H1 (cell line): ENCODE measurements around the gene ARMC9. TPM values are rescaled to one million over a fixed set of nuclear protein-coding genes. Genes with fewer than 3 reads are reported as not detected.

Experiments
- CTCF ChIA-PET: fragments of 300-600 bp; sonication (Branson Sonifier 250); formaldehyde crosslinking; loops from one replicate; lab custom pipeline; 2021; ENCODE audit not compliant: partially characterized antibody; lab: Charles Lee
- POLR2A ChIA-PET: fragments of 300-600 bp; sonication (Branson Sonifier 250); formaldehyde crosslinking; loops from one replicate; lab custom pipeline; 2021; ENCODE audit warnings: inconsistent platforms; ENCODE audit not compliant: partially characterized antibody; lab: Charles Lee
- DNase-seq, 2 experiments: peaks; one replicate each; pipeline versions ENCODE4 v3.0.0 to v3.0.0-alpha.2; 2010 to 2022; ENCODE audit warnings: low spot score in 2 of 2, low read depth in 1 of 2, mixed read lengths in 1 of 2
- FAIRE-seq: peaks from 2 replicates; lab custom pipeline; 2011; peaks lifted over from hg19 to GRCh38; lab: Jason Lieb, UNC
- H2AFZ ChIP-seq: 2 replicates; pipeline ENCODE4 v1.8.1; 2012; ENCODE audit warnings: low read length, inconsistent platforms
- H2AK5ac ChIP-seq: 2 replicates; pipeline ENCODE4 v1.6.1; 2013; ENCODE audit warnings: low read depth, low read length
- H2BK120ac ChIP-seq: replicated peaks from 2 replicates; pipeline ENCODE3; 2013; ENCODE audit warnings: low read depth, low read length, inconsistent platforms
- H2BK12ac ChIP-seq: 2 replicates; pipeline ENCODE4 v1.6.1; 2013; ENCODE audit warnings: low read depth, low read length
- H2BK15ac ChIP-seq: 2 replicates; pipeline ENCODE4 v1.6.1; 2013; ENCODE audit warnings: low read length
- H2BK20ac ChIP-seq: 2 replicates; pipeline ENCODE4 v1.6.1; 2013; ENCODE audit warnings: low read length
- H2BK5ac ChIP-seq: 2 replicates; pipeline ENCODE4 v1.6.1; 2013; ENCODE audit warnings: low read depth, low read length
- H3K14ac ChIP-seq: 2 replicates; pipeline ENCODE4 v1.6.1; 2013; ENCODE audit warnings: inconsistent platforms; ENCODE audit not compliant: insufficient read length
- H3K18ac ChIP-seq: 2 replicates; pipeline ENCODE4 v1.6.1; 2013; ENCODE audit warnings: low read length; ENCODE audit errors: extremely low read depth
- H3K23ac ChIP-seq: 2 replicates; pipeline ENCODE4 v1.6.1; 2013; ENCODE audit warnings: inconsistent platforms; ENCODE audit not compliant: insufficient read length
- H3K23me2 ChIP-seq: 2 replicates; pipeline ENCODE4 v1.6.1; 2013; ENCODE audit warnings: low read depth, low read length
- H3K27ac ChIP-seq: 2 replicates; pipeline ENCODE4 v1.6.1; 2011; ENCODE audit warnings: low read depth, low read length, inconsistent platforms
- H3K27me3 ChIP-seq, 4 experiments: replicated peaks in 1 of 4; 1 replicate in 1 of 4; 2 replicates in 3 of 4; pipeline versions ENCODE4 v1.6.1 to v1.8.1; 2011 to 2013; ENCODE audit warnings: low read length in 3 of 4, mild to moderate bottlenecking in 3 of 4, inconsistent platforms in 2 of 4, mixed read lengths in 2 of 4, moderate library complexity in 1 of 4; ENCODE audit not compliant: control insufficient read depth in 3 of 4, insufficient read depth in 3 of 4; ENCODE audit errors: extremely low read depth in 1 of 4
- H3K36me3 ChIP-seq, 4 experiments: 2 replicates each; pipeline versions ENCODE4 v1.6.1 to v1.8.1; 2011 to 2013; ENCODE audit warnings: mild to moderate bottlenecking in 4 of 4, low read length in 3 of 4, moderate library complexity in 2 of 4, control low read depth in 1 of 4, inconsistent platforms in 1 of 4; ENCODE audit not compliant: insufficient read depth in 4 of 4, control insufficient read depth in 2 of 4
- H3K4ac ChIP-seq: replicated peaks from 2 replicates; pipeline ENCODE3; 2013; ENCODE audit warnings: low read length, low read depth, mixed read lengths, inconsistent platforms; ENCODE audit not compliant: insufficient read length
- H3K4me1 ChIP-seq, 4 experiments: replicated peaks in 1 of 4; 1 replicate in 1 of 4; 2 replicates in 3 of 4; pipeline versions ENCODE4 v1.6.1 to v1.8.1; 2011 to 2013; ENCODE audit warnings: low read length in 3 of 4, inconsistent platforms in 2 of 4, mixed read lengths in 1 of 4; ENCODE audit not compliant: insufficient read depth in 4 of 4, control insufficient read depth in 3 of 4
- H3K4me2 ChIP-seq, 2 experiments: 2 replicates each; pipeline versions ENCODE4 v1.6.1 to v1.8.1; 2011 to 2013; ENCODE audit warnings: low read depth in 2 of 2, low read length in 2 of 2, control low read depth in 1 of 2, inconsistent platforms in 1 of 2, mild to moderate bottlenecking in 1 of 2; ENCODE audit not compliant: insufficient read depth in 1 of 2
- H3K4me3 ChIP-seq, 4 experiments: fragments of 200-600, 300-600 bp in 1 of 4; sonication (generic), shearing (Covaris generic), sonication (Bioruptor Twin) in 1 of 4; 2 replicates each; pipeline versions ENCODE4 v1.5.1 to v1.8.1; 2011 to 2016; ENCODE audit warnings: low read length in 4 of 4, low read depth in 3 of 4, control low read depth in 2 of 4, inconsistent platforms in 2 of 4, mild to moderate bottlenecking in 2 of 4, mixed read lengths in 1 of 4, moderate library complexity in 1 of 4; ENCODE audit not compliant: insufficient read depth in 2 of 4; ENCODE audit errors: extremely low read depth in 1 of 4
- H3K56ac ChIP-seq: replicated peaks from 2 replicates; pipeline ENCODE3; 2013; ENCODE audit warnings: low read depth, mild to moderate bottlenecking, mixed read lengths, low read length, inconsistent platforms; ENCODE audit not compliant: insufficient read length
- H3K79me1 ChIP-seq: 2 replicates; pipeline ENCODE4 v1.6.1; 2013; ENCODE audit warnings: low read depth, low read length, control low read depth
- H3K79me2 ChIP-seq, 2 experiments: 2 replicates each; pipeline versions ENCODE4 v1.6.1 to v1.8.1; 2012 to 2013; ENCODE audit warnings: low read length in 2 of 2, mild to moderate bottlenecking in 2 of 2, inconsistent platforms in 1 of 2; ENCODE audit not compliant: insufficient read depth in 2 of 2, control insufficient read depth in 1 of 2
- H3K9ac ChIP-seq, 4 experiments: replicated peaks in 1 of 4; 1 replicate in 1 of 4; 2 replicates in 3 of 4; pipeline versions ENCODE4 v1.6.1 to v1.8.1; 2011 to 2013; ENCODE audit warnings: low read depth in 3 of 4, low read length in 3 of 4, control low read depth in 2 of 4, mild to moderate bottlenecking in 2 of 4, moderate library complexity in 2 of 4, inconsistent platforms in 1 of 4; ENCODE audit errors: extremely low read depth in 1 of 4
- H3K9me3 ChIP-seq, 2 experiments: 2 replicates each; pipeline versions ENCODE4 v1.6.1 to v1.8.1; 2012 to 2013; ENCODE audit warnings: mild to moderate bottlenecking in 2 of 2, moderate library complexity in 2 of 2, control low read depth in 1 of 2, inconsistent platforms in 1 of 2, low read depth in 1 of 2, low read length in 1 of 2, mixed read lengths in 1 of 2; ENCODE audit not compliant: insufficient read depth in 2 of 2
- H4K20me1 ChIP-seq, 2 experiments: replicated peaks in 1 of 2; 2 replicates each; pipeline versions ENCODE3 to v1.8.1; 2011 to 2013; ENCODE audit warnings: inconsistent platforms in 2 of 2, low read length in 2 of 2, mild to moderate bottlenecking in 1 of 2; ENCODE audit not compliant: insufficient read depth in 2 of 2, control insufficient read depth in 1 of 2
- H4K5ac ChIP-seq: 2 replicates; pipeline ENCODE4 v1.6.1; 2013; ENCODE audit warnings: low read length, low read depth, mixed read lengths, inconsistent platforms; ENCODE audit not compliant: insufficient read length
- H4K8ac ChIP-seq: 2 replicates; pipeline ENCODE4 v1.8.0; 2013; ENCODE audit warnings: mild to moderate bottlenecking, moderate library complexity, low read length, inconsistent platforms; ENCODE audit not compliant: insufficient read depth; ENCODE audit errors: extremely low read depth
- H4K91ac ChIP-seq: replicated peaks from 2 replicates; pipeline ENCODE3; 2013; ENCODE audit warnings: low read length, mixed read lengths, inconsistent platforms; ENCODE audit not compliant: insufficient read length
- BACH1 ChIP-seq: IDR thresholded peaks from 2 replicates; pipeline ENCODE4 v1.6.1; 2012; ENCODE audit warnings: low read length, improper control_type of control experiment
- CBX8 ChIP-seq: fragments of 300-800, 300-1000 bp; sonication (generic); IDR thresholded peaks from 2 replicates; pipeline ENCODE4 v1.7.1; 2016; ENCODE audit warnings: low read depth, low read length, borderline replicate concordance
- HDAC6 ChIP-seq: IDR thresholded peaks from one replicate; pipeline ENCODE4 v1.7.1; 2012; ENCODE audit warnings: low read depth, mild to moderate bottlenecking, inconsistent platforms, low read length, moderate library complexity
- KDM1A ChIP-seq: fragments of 200-600, 300-600 bp; sonication (generic); IDR thresholded peaks from 2 replicates; pipeline ENCODE4 v1.7.1; 2016; ENCODE audit warnings: mild to moderate bottlenecking, low read length, borderline replicate concordance
- KDM4A ChIP-seq: IDR thresholded peaks from one replicate; pipeline ENCODE4 v1.7.1; 2012; ENCODE audit warnings: low read depth, mild to moderate bottlenecking, moderate library complexity, low read length, inconsistent platforms; ENCODE audit not compliant: severe bottlenecking
- KDM5A ChIP-seq: fragments of 200-600 bp; IDR thresholded peaks from 2 replicates; pipeline ENCODE4 v1.7.1; 2012; ENCODE audit warnings: mild to moderate bottlenecking, low read length, inconsistent platforms, mixed read lengths
- PHF8 ChIP-seq: fragments of 200-600 bp; sonication (generic); conservative IDR thresholded peaks from 2 replicates; pipeline ENCODE4 v1.7.1; 2012; ENCODE audit warnings: low read depth, mild to moderate bottlenecking, inconsistent platforms, low read length, moderate library complexity
- POLR2AphosphoS5 ChIP-seq: IDR thresholded peaks from 2 replicates; pipeline ENCODE4 v1.6.1; 2011; ENCODE audit warnings: low read depth, low read length
- POU5F1 ChIP-seq: IDR thresholded peaks from 2 replicates; pipeline ENCODE4 v1.6.1; 2011; ENCODE audit warnings: low read depth, mild to moderate bottlenecking, low read length, moderate library complexity
- TBP ChIP-seq: IDR thresholded peaks from 2 replicates; pipeline ENCODE4 v1.6.1; 2011; ENCODE audit warnings: low read depth, low read length, improper control_type of control experiment
- polyA plus RNA-seq, 7 experiments: library from polyadenylated mRNA; depleted of rRNA in 3 of 7; stranded (reverse) in 5 of 7; unstranded in 2 of 7; fragments of >200 nt in 5 of 7; fragments of 200-250 nt in 2 of 7; gene quantifications; 1 replicate in 5 of 7; 2 replicates in 1 of 7; 4 replicates in 1 of 7; pipeline versions ENCODE4 v1.2.1 to v1.2.3, GENCODE V29; 2011 to 2013; ENCODE audit warnings: missing spikeins in 2 of 7, mixed read lengths in 2 of 7
- total RNA-seq: library from RNA; stranded (reverse); fragmentation: NEBNext Ultra II Directional; extraction: Animal tissue kit (Norgen Biotek cat#: 25700); gene quantifications from 2 replicates; pipeline ENCODE4 v1.2.1, GENCODE V29; 2021
- TF ChIP-seq, protein P1 (sequence below): IDR thresholded peaks from 2 replicates; pipeline ENCODE4 v1.6.1; 2011; ENCODE audit warnings: low read depth, mild to moderate bottlenecking, low read length; ENCODE audit not compliant: insufficient read depth

Gene ARMC9
- total and polyA plus RNA-seq, 2 of the 8 experiments (the other 6 are each of a cell fraction or from before 2014, with no cell fraction given): 23.2 to 36.1 TPM

DNA sequence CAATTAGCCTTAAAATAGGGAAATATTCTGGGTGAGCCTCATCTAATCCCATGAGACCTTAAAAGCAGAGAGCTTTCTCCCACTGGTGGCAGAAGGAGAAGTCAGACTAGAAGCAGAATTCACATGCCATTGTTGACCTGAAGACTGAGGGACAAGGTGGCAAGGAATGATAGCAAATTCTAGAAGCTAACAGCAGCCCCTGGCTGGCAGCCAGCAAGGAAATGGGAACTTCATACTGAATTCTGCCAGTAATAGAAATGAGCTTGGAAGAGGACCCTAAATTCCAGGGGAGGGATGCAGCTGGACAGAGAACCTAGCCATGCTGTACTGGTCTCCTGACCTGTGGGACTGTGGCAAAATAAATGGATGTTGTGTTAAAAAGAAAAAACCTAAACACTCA, 216.6 kb downstream of the ARMC9 start:
- Histone ChIP-seq H3K23ac (no peak overlapping the region), H2BK5ac (no peak overlapping the region; the same call in 1 of the 2 replicates), H3K4me1 (peaks cover 14 to 24% (median 18%) of the 10 kb centered on the region in 4 experiments), H3K4me2 (no peak overlapping the region), H4K91ac (no peak overlapping the region), H3K27ac (no peak overlapping the region), H3K18ac (no peak overlapping the region; the same call in 1 of the 2 replicates), H2BK120ac (peak overlapping the region; percentile 24), H3K27me3 (no peaks in the 10 kb centered on the region), H2BK12ac (no peak overlapping the region), H3K79me1 (no peaks in the 10 kb centered on the region), H4K20me1 (no peaks in the 10 kb centered on the region), H2AFZ (no peak overlapping the region), H4K8ac (no peak overlapping the region; the same call in 1 of the 2 replicates), H3K4ac (no peak overlapping the region), H3K9ac (no peak overlapping the region), H3K4me3 (no peak overlapping the region), H3K36me3 (no peaks in the 10 kb centered on the region), H2BK15ac (no peak overlapping the region), H2AK5ac (no peak overlapping the region), H4K5ac (no peak overlapping the region), H2BK20ac (0 out of 2 replicates have a peak overlapping the region, but pooled peaks have one; percentile 72), H3K14ac (no peak overlapping the region), H3K56ac (no peak overlapping the region), H3K23me2 (no peaks in the 10 kb centered on the region; the same call in 1 of the 2 replicates), H3K79me2 (no peaks in the 10 kb centered on the region), H3K9me3 (no peaks in the 10 kb centered on the region)
- ChIA-PET POLR2A (interaction anchor here (9.0 to 20.1 kb wide), 2 partner anchors 39 to 49 kb away, joined by 88 to 235 read pairs; partner anchors contain the start of gene NCL), CTCF (interaction anchor here (0.9 to 32.5 kb wide), 9 partner anchors 3 to 191 kb away, joined by 3 to 617 read pairs (median 9); partner anchors contain the start of gene B3GNT7)
- TF ChIP-seq POLR2AphosphoS5: no peak
- no peak for TF ChIP-seq KDM5A
- no peak for TF ChIP-seq POU5F1
- TF ChIP-seq KDM4A: no peak
- TF ChIP-seq, protein P1, sequence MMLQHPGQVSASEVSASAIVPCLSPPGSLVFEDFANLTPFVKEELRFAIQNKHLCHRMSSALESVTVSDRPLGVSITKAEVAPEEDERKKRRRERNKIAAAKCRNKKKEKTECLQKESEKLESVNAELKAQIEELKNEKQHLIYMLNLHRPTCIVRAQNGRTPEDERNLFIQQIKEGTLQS: no peak
- no peak for TF ChIP-seq KDM1A
- TF ChIP-seq CBX8: no peak
- no peak for TF ChIP-seq BACH1
- TF ChIP-seq TBP: no peak
- no peak for TF ChIP-seq HDAC6
- TF ChIP-seq PHF8: no peak
- DNase-seq (no peak), FAIRE-seq (no peak)
